Left lobe of liver (tissue), 2 donors: Measurements from ENCODE around the gene RBSN. TPM values are rescaled to one million over a fixed set of nuclear protein-coding genes. Genes with fewer than 3 reads are reported as not detected.

ENCODE experiments used
- ATAC-seq: fragments of 200-7000 bp; cut with Tn5 transposase; one replicate; pipeline ENCODE4 v1.9.1; 2020; ENCODE audit warnings: mild to moderate bottlenecking, moderate library complexity
- DNase-seq: peaks from one replicate; pipeline ENCODE4 v3.0.0-alpha.2; 2020; ENCODE audit warnings: low spot score
- total RNA-seq: library from RNA; stranded (reverse); gene quantifications from one replicate; pipeline ENCODE4 v1.2.1, GENCODE V29; 2021
- donor health status: DM: no; HTN: no; CAD: no; lungs with moderate emphysema.
- donor health status: DM: no; HTN: yes; CAD: no.

RBSN gene
- total RNA-seq, 1 donor from 2014 or later: 12.6 TPM

- DNase-seq (no peak), ATAC-seq (no peak)
Observed at GRCh38 chr3:15023719-15024118, 75.2 kb downstream of the RBSN start.

GRCh38 chr3:15023249-15023648 lies 75.7 kb downstream of the RBSN start:
- ATAC-seq: no peak
- DNase-seq: no peak

Other genes starting within 250 kb of the RBSN start
- 14.2 TPM for gene NR2C2, start 151.6 kb downstream of the RBSN start, total RNA-seq
- gene MRPS25, start 33.8 kb downstream of the RBSN start, total RNA-seq: 56.4 TPM
- gene CAPN7, start 107.1 kb upstream of the RBSN start, total RNA-seq: 26.8 TPM
- gene SH3BP5, start 233.4 kb upstream of the RBSN start, total RNA-seq: 10.5 TPM